T-helper 1 cell treated with Interleukin-12 subunit alpha and Interleukin-12 subunit beta and Interleukin-4 antibody, amounts not matched to agents 30 μg/mL and 1 μg/mL, for 36 hours (primary cell): ENCODE data around the gene PGPEP1.
A peak's percentile ranks its signal among the peaks of the same experiment; 100 is the strongest.
"Not testable (repeated sequence)": the region's sequence is repeated elsewhere in the genome, so short reads cannot be mapped to it uniquely, and the experiment has no call there.

Experiments
- H3K27ac Mint-ChIP-seq: one replicate; pipeline ENCODE4 v1.8.0; 2021; ENCODE audit warnings: mild to moderate bottlenecking, mixed read lengths
- H3K27me3 Mint-ChIP-seq: one replicate; pipeline ENCODE4 v1.8.0; 2021; ENCODE audit warnings: low read depth, mixed read lengths
- H3K36me3 Mint-ChIP-seq: one replicate; pipeline ENCODE4 v1.8.0; 2021; ENCODE audit warnings: low read depth, mixed read lengths
- H3K4me1 Mint-ChIP-seq: one replicate; pipeline ENCODE4 v1.8.0; 2021; ENCODE audit warnings: low read depth, mixed read lengths
- H3K4me3 Mint-ChIP-seq: one replicate; pipeline ENCODE4 v1.8.0; 2021; ENCODE audit warnings: mild to moderate bottlenecking, moderate library complexity, mixed read lengths
- H3K9me3 Mint-ChIP-seq: one replicate; pipeline ENCODE4 v1.8.0; 2021; ENCODE audit warnings: mixed read lengths

The PGPEP1 gene

GRCh38 chr19:18313398-18313797 is 27.0 kb upstream of the PGPEP1 start:
- Mint-ChIP-seq H3K4me3 (no peak overlapping the region), H3K27me3 (no peaks in the 10 kb centered on the region), H3K27ac (no peak overlapping the region), H3K36me3 (peaks cover 3% of the 10 kb centered on the region), H3K9me3 (no peaks in the 10 kb centered on the region), H3K4me1 (peaks cover 9% of the 10 kb centered on the region)

DNA sequence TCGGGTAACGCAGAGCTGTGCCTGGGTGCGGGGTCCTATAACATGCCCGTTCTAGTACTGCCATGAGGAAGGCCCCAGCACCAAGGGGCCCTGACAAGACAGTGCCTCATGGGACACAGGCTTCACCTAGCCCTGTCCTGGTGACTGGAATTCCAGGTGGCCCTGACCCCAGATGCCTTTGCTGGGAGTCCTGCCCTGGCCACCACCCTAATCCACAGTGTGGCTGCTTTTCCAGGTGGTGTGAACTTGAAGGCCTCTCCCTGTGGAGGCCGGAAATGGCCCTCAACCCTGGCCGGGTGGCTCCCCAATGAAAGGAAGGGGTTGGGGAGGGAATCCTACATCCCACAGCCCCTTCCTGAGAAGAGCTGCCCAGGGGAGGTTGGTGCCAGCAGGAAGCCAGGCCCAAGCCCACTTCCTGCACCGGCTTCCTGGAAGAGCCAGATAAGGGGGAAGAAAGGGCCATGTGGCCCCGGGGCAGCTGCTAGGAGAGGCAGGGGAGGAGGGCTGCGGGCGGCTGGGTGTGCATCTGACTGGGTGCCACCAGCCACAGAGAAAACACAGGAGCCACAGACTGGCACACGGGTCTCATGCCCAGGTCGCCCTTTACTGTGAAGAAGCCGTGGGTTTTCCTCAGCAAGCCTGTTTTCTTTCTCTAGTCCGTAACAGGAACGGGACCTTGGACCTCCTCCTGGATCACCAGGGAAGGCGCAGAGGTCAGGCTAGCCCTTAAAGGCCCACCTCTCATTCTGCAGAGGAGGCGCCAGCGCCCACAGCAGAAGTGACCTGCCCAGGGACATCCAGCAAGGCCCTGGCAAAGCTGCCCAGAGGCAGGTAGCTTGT is 22.2 kb upstream of the PGPEP1 start:
- peaks cover 28% of the 10 kb centered on the region for H3K36me3 Mint-ChIP-seq
- peak overlapping the region; percentile 72 for H3K4me3 Mint-ChIP-seq
- H3K9me3 Mint-ChIP-seq: no peaks in the 10 kb centered on the region
- peak overlapping the region; percentile 93 for H3K27ac Mint-ChIP-seq
- H3K27me3 Mint-ChIP-seq: no peaks in the 10 kb centered on the region
- peaks cover 44% of the 10 kb centered on the region for H3K4me1 Mint-ChIP-seq

- Mint-ChIP-seq H3K4me1 (peaks cover 52% of the 10 kb centered on the region), H3K9me3 (no peaks in the 10 kb centered on the region), H3K4me3 (peak overlapping the region; percentile 31), H3K36me3 (peaks cover 25% of the 10 kb centered on the region), H3K27me3 (no peaks in the 10 kb centered on the region), H3K27ac (peak overlapping the region; percentile 83)
Measured at GRCh38 chr19:18319591-18320135, 20.7 kb upstream of the PGPEP1 start.

DNA sequence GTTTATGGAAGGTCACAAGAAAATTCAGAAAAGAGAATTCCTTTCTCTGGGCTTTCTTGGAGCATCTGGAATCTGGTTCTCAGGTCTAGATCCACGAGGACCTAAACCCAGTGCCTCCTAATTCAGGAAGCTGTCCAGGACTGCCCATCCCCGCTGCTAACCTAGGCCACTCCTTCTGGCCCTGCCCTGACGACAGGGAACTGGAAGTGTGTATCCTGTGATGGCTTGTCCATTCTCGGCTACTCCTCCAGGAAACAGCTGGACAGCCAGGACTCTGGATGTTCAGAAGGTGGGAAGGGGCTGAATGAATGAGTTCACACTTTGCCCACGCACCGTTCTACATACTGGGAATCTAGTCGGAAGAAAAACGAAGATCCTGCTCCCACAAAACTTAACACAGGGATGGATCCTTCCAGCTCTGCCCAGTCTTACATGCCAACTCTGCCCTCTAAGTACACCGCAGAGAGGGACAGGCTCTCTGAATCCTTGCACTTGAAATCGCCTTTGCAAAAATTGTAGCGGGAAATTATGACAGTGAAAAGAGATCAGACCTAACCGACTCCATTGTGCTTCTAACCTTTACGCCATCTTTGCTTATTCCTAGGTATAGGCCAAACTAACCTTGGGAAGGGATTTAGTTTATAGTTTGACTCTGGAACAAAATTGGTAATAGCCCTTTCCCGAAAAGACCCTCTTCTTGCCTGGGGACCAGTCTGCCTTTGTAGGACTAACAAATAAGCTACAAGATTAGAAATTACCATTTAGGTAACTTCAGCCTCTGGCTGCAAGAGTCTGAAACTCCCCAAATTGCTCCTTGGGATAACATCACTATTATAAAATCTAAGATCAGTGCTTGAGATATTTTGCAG is 19.3 kb upstream of the PGPEP1 start:
- peaks cover 25% of the 10 kb centered on the region for H3K36me3 Mint-ChIP-seq
- peak overlapping the region; percentile 92 for H3K4me3 Mint-ChIP-seq
- no peaks in the 10 kb centered on the region for H3K27me3 Mint-ChIP-seq
- peak overlapping the region; percentile 93 for H3K27ac Mint-ChIP-seq
- H3K9me3 Mint-ChIP-seq: no peaks in the 10 kb centered on the region
- H3K4me1 Mint-ChIP-seq: peaks cover 52% of the 10 kb centered on the region

GRCh38 chr19:18321734-18322102 is 18.7 kb upstream of the PGPEP1 start:
- peak overlapping the region; percentile 93 for H3K27ac Mint-ChIP-seq
- H3K36me3 Mint-ChIP-seq: peaks cover 25% of the 10 kb centered on the region
- peak overlapping the region; percentile 92 for H3K4me3 Mint-ChIP-seq
- H3K9me3 Mint-ChIP-seq: no peaks in the 10 kb centered on the region
- H3K27me3 Mint-ChIP-seq: no peaks in the 10 kb centered on the region
- peaks cover 52% of the 10 kb centered on the region for H3K4me1 Mint-ChIP-seq

GRCh38 chr19:18322318-18322758 is 18.1 kb upstream of the PGPEP1 start:
- H3K9me3 Mint-ChIP-seq: no peaks in the 10 kb centered on the region
- H3K4me3 Mint-ChIP-seq: peak overlapping the region; percentile 92
- H3K4me1 Mint-ChIP-seq: peaks cover 52% of the 10 kb centered on the region
- H3K27ac Mint-ChIP-seq: peak overlapping the region; percentile 93
- H3K36me3 Mint-ChIP-seq: peaks cover 25% of the 10 kb centered on the region
- no peaks in the 10 kb centered on the region for H3K27me3 Mint-ChIP-seq

DNA sequence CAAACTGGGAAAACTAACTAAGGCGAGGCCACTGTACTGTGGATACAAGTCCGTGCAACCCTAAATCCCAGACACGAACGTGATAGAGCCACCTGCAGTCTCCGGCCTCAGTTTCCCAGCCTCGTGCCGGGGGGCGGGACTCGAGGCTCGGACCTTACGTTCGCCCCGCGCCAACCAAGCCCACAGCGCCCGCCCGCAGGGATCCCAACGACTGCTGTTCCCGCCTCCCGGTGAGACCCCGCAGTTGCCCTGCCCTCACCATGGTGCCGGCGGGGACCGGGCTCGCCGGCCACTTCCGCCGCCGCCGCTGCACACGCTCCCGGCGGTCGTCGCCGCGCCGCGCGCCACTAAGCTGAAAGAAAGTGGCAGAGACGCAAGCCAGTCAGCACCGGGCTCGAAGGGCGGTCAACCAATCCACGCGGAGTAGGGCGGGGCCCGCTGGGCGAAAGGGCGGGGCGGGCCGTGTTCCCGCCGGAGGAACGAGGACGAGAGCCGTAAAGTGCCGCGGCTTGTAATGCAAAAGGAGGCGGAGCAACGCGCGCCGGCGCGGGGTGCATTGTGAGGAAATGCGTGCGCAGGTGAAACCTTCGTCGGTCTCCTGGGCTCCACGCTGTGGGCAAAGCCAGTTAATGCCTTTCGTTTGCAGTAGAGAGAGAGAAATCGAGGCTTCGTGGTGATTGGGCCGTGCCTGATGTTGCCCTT is 17.5 kb upstream of the PGPEP1 start, which contains the start of gene LSM4:
LSM4 (minus strand) TSS at position 318 of the 702 bp plus-strand sequence; CDS start at position 262, 56 bp downstream.
- Mint-ChIP-seq H3K9me3 (no peaks in the 10 kb centered on the region), H3K27me3 (no peaks in the 10 kb centered on the region), H3K4me3 (peak within 1 kb of the TSS; percentile 92), H3K4me1 (peaks cover 47% of the 10 kb centered on the region), H3K27ac (peak within 1 kb of the TSS; percentile 93), H3K36me3 (peaks cover 25% of the 10 kb centered on the region)

DNA sequence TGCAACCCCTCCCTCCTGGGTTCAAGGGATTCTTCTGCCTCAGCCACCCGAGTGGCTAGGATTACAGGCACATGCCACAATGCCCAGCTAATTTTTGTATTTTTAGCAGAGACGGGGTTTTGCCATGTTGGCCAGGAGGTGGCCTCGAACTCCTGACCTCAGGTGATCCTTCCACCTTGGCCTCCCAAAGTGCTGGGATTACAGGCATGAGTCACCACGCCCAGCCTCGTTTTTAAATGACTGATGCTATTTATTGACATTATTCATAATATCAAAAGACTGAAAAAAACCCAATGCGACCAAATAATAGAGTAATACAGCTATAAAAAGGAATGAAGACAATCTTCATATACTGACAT is 16.0 kb upstream of the PGPEP1 start:
- Mint-ChIP-seq H3K27ac (peak overlapping the region; percentile 90), H3K4me1 (peaks cover 46% of the 10 kb centered on the region), H3K36me3 (peaks cover 23% of the 10 kb centered on the region)
- not testable (repeated sequence) for H3K9me3 Mint-ChIP-seq, H3K27me3 Mint-ChIP-seq, H3K4me3 Mint-ChIP-seq

- Mint-ChIP-seq H3K4me1 (peaks cover 28% of the 10 kb centered on the region), H3K4me3 (no peak overlapping the region), H3K36me3 (peaks cover 3% of the 10 kb centered on the region), H3K27me3 (no peaks in the 10 kb centered on the region), H3K9me3 (no peaks in the 10 kb centered on the region), H3K27ac (no peak overlapping the region)
Measured at GRCh38 chr19:18326772-18327171, 13.6 kb upstream of the PGPEP1 start.

- H3K9me3 Mint-ChIP-seq: no peaks in the 10 kb centered on the region
- peak overlapping the region; percentile 68 for H3K4me3 Mint-ChIP-seq
- peaks cover 18% of the 10 kb centered on the region for H3K4me1 Mint-ChIP-seq
- peak overlapping the region; percentile 50 for H3K27ac Mint-ChIP-seq
- H3K36me3 Mint-ChIP-seq: no peaks in the 10 kb centered on the region
- no peaks in the 10 kb centered on the region for H3K27me3 Mint-ChIP-seq
Measured at GRCh38 chr19:18328340-18329034, 11.9 kb upstream of the PGPEP1 start.

GRCh38 chr19:18329035-18329376 is 11.4 kb upstream of the PGPEP1 start:
- Mint-ChIP-seq H3K4me3 (no peak overlapping the region), H3K9me3 (no peaks in the 10 kb centered on the region), H3K27ac (no peak overlapping the region), H3K36me3 (no peaks in the 10 kb centered on the region), H3K4me1 (peaks cover 14% of the 10 kb centered on the region), H3K27me3 (no peaks in the 10 kb centered on the region)

DNA sequence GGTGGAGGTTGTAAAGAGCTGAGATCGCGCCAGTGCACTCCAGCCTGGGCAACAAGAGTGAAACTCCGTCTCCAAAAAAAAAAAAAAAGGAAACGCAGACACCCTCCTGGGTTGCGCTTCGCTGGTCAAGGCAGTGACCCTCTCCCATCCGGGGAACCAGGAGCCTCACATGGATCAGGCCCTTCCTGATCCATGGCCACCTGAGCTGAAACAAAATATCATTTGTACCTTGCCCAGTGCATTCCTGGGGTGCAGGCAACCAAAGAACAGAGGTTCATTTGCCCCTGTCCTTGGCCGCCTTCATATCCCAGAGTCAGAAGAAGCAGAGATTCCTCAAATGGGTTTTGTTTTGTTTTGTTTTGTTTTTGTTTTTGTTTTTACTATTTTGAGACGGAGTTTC is 9.5 kb upstream of the PGPEP1 start:
- H3K36me3 Mint-ChIP-seq: no peaks in the 10 kb centered on the region
- H3K27ac Mint-ChIP-seq: no peak overlapping the region
- H3K4me3 Mint-ChIP-seq: no peak overlapping the region
- H3K4me1 Mint-ChIP-seq: peaks cover 13% of the 10 kb centered on the region
- no peaks in the 10 kb centered on the region for H3K9me3 Mint-ChIP-seq
- H3K27me3 Mint-ChIP-seq: no peaks in the 10 kb centered on the region

DNA sequence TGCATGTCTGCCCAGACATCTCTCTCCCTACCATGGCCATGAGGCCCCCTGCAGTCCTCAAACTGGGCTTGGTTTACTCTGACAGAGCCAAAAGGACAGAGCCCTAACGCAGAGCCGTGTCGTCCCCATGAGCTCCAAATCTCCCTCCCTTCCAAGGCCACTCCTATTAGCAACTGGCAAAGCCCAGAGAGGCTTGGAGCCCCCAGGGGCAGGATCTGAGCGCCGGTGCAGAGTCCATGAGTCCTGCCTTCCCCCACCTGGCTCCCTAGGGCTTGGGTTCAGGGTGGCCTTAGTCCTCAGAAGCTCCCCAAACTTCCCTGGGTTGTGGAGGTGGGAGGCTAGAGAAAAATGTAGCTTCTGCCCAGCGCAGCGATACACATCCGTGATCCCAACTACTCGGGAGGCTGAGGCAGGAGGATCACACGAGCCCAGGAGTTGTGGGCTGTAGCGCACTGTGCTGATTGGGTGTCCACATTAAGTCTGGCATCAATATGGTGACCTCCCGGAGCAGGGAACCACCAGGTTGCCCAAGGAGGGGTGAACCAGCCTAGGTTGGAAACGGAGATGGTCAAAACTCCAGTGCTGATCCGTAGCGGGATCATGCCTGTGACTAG is 7.4 kb upstream of the PGPEP1 start:
- Mint-ChIP-seq H3K36me3 (no peaks in the 10 kb centered on the region), H3K4me1 (peaks cover 13% of the 10 kb centered on the region), H3K9me3 (no peaks in the 10 kb centered on the region), H3K27ac (no peak overlapping the region), H3K4me3 (no peak overlapping the region), H3K27me3 (no peaks in the 10 kb centered on the region)
